WTC11 (cell line): Measurements from ENCODE around the gene FBRS. TPM values are rescaled to one million over a fixed set of nuclear protein-coding genes. Genes with fewer than 3 reads are reported as not detected.

ENCODE experiments used
- ATAC-seq: fragments of 200-7000 bp; cut with Tn5 transposase; 2 replicates; pipeline ENCODE4 v1.10.0; 2021; ENCODE audit warnings: mild to moderate bottlenecking, moderate library complexity
- CTCF ChIA-PET: fragments of 300-600 bp; sonication (Branson Sonifier 250); formaldehyde crosslinking; loops from one replicate; lab custom pipeline; 2021; ENCODE audit warnings: antibody characterized with exemption; lab: Charles Lee
- POLR2A ChIA-PET: fragments of 350-600 bp; sonication (Branson Sonifier 250); formaldehyde crosslinking; loops from one replicate; lab custom pipeline; 2021; ENCODE audit warnings: antibody characterized with exemption; lab: Charles Lee
- DNase-seq: peaks from one replicate; pipeline ENCODE4 v3.0.0; 2021; ENCODE audit warnings: low spot score
- H3K27ac Mint-ChIP-seq: 2 replicates; pipeline ENCODE4 v1.8.0; 2021; ENCODE audit warnings: mixed read lengths
- H3K27me3 Mint-ChIP-seq: 2 replicates; pipeline ENCODE4 v1.8.0; 2021; ENCODE audit warnings: low read depth, mild to moderate bottlenecking, moderate library complexity, mixed read lengths
- H3K36me3 Mint-ChIP-seq: 2 replicates; pipeline ENCODE4 v1.8.0; 2021; ENCODE audit warnings: mixed read lengths
- H3K4me1 Mint-ChIP-seq: 2 replicates; pipeline ENCODE4 v1.8.0; 2022; ENCODE audit warnings: mixed read lengths
- H3K4me3 Mint-ChIP-seq: 2 replicates; pipeline ENCODE4 v1.8.0; 2021; ENCODE audit warnings: mild to moderate bottlenecking, moderate library complexity, mixed read lengths
- H3K9me3 Mint-ChIP-seq: 2 replicates; pipeline ENCODE4 v1.8.0; 2021; ENCODE audit warnings: mixed read lengths
- AR ChIP-seq: fragments of 250-450 bp; sonication (Bioruptor Pico); IDR thresholded peaks from 2 replicates; pipeline ENCODE4 v1.9.0; 2021; ENCODE audit warnings: mild to moderate bottlenecking
- ATF6 ChIP-seq: sonication (generic); formaldehyde crosslinking; IDR thresholded peaks from 2 replicates; pipeline ENCODE4 v1.8.1; 2023; ENCODE audit warnings: mild to moderate bottlenecking, missing genetic modification reagents
- CBFB ChIP-seq: sonication (generic); formaldehyde crosslinking; IDR thresholded peaks from 2 replicates; pipeline ENCODE4 v1.8.1; 2022; ENCODE audit warnings: mild to moderate bottlenecking, low read depth, missing genetic modification reagents
- CREB1 ChIP-seq: sonication (generic); formaldehyde crosslinking; IDR thresholded peaks from 2 replicates; pipeline ENCODE4 v1.8.0; 2023; ENCODE audit warnings: mild to moderate bottlenecking, missing genetic modification reagents
- ETV6 ChIP-seq: sonication (generic); formaldehyde crosslinking; IDR thresholded peaks from 2 replicates; pipeline ENCODE4 v1.8.1; 2022; ENCODE audit warnings: mild to moderate bottlenecking, missing genetic modification reagents
- FOXK1 ChIP-seq: sonication (generic); formaldehyde crosslinking; IDR thresholded peaks from 2 replicates; pipeline ENCODE4 v1.8.0; 2022; ENCODE audit warnings: mild to moderate bottlenecking, moderate library complexity, missing genetic modification reagents
- FOXP4 ChIP-seq: sonication (generic); formaldehyde crosslinking; IDR thresholded peaks from 2 replicates; pipeline ENCODE4 v1.8.0; 2022; ENCODE audit warnings: mild to moderate bottlenecking, missing genetic modification reagents
- GRHL2 ChIP-seq: fragments of 250-450 bp; sonication (Bioruptor Pico); IDR thresholded peaks from 2 replicates; pipeline ENCODE4 v1.8.0; 2022; ENCODE audit warnings: mild to moderate bottlenecking, moderate library complexity; ENCODE audit not compliant: insufficient replicate concordance, severe bottlenecking
- NFYB ChIP-seq: sonication (generic); formaldehyde crosslinking; conservative IDR thresholded peaks from 2 replicates; pipeline ENCODE4 v1.8.0; 2022; ENCODE audit warnings: low read depth, missing genetic modification reagents
- NR1H2 ChIP-seq: sonication (generic); formaldehyde crosslinking; IDR thresholded peaks from 2 replicates; pipeline ENCODE4 v1.9.0; 2021; ENCODE audit warnings: mild to moderate bottlenecking, moderate library complexity, missing genetic modification reagents
- RORB ChIP-seq: fragments of 250-450 bp; sonication (Bioruptor Pico); IDR thresholded peaks from 2 replicates; pipeline ENCODE4 v1.9.0; 2021; ENCODE audit warnings: mild to moderate bottlenecking
- STAT6 ChIP-seq: sonication (generic); formaldehyde crosslinking; conservative IDR thresholded peaks from 2 replicates; pipeline ENCODE4 v1.8.1; 2023; ENCODE audit warnings: mild to moderate bottlenecking, low read depth, missing genetic modification reagents, moderate library complexity
- TP53 ChIP-seq: sonication (generic); formaldehyde crosslinking; IDR thresholded peaks from 2 replicates; pipeline ENCODE4 v1.8.1; 2023; ENCODE audit warnings: mild to moderate bottlenecking, missing genetic modification reagents
- USF2 ChIP-seq: sonication (generic); formaldehyde crosslinking; IDR thresholded peaks from 2 replicates; pipeline ENCODE4 v1.8.1; 2023; ENCODE audit warnings: mild to moderate bottlenecking, missing genetic modification reagents, moderate library complexity
- ZNF121 ChIP-seq: sonication (generic); formaldehyde crosslinking; IDR thresholded peaks from 2 replicates; pipeline ENCODE4 v1.8.0; 2023; ENCODE audit warnings: missing genetic modification reagents
- ZNF232 ChIP-seq: sonication (generic); formaldehyde crosslinking; IDR thresholded peaks from 2 replicates; pipeline ENCODE4 v1.8.0; 2022; ENCODE audit warnings: mild to moderate bottlenecking, missing genetic modification reagents
- ZNF396 ChIP-seq: fragments of 250-450 bp; sonication (Bioruptor Pico); IDR thresholded peaks from 2 replicates; pipeline ENCODE4 v1.8.0; 2021; ENCODE audit warnings: mild to moderate bottlenecking, moderate library complexity, borderline replicate concordance
- ZNF416 ChIP-seq: fragments of 250-450 bp; sonication (Bioruptor Pico); IDR thresholded peaks from 2 replicates; pipeline ENCODE4 v1.9.0; 2021; ENCODE audit warnings: mild to moderate bottlenecking, inconsistent platforms
- total RNA-seq: library from RNA; stranded (reverse); gene quantifications from 3 replicates; pipeline ENCODE4 v1.2.3, GENCODE V29; 2021

The FBRS gene
- total RNA-seq, 1 experiment from 2014 or later, result 23.2 TPM

GRCh38 chr16:30703971-30704370 lies 45.7 kb downstream of the FBRS start:
- ATAC-seq, result no peak
- TF ChIP-seq ATF6 (CRISPR knock-in tag) (no peak), USF2 (CRISPR knock-in tag) (no peak)
- POLR2A ChIA-PET, result no interaction called here
- no peak overlapping the region for H3K27ac Mint-ChIP-seq
- DNase-seq, result no peak
- no peaks in the 10 kb centered on the region for H3K27me3 Mint-ChIP-seq
- H3K4me1 Mint-ChIP-seq, result peaks cover 10% of the 10 kb centered on the region
- H3K36me3 Mint-ChIP-seq, result peaks cover 59% of the 10 kb centered on the region
- H3K9me3 Mint-ChIP-seq, result no peaks in the 10 kb centered on the region
- CTCF ChIA-PET, result no interaction called here
- H3K4me3 Mint-ChIP-seq, result no peak overlapping the region

- DNase-seq (no peak), ATAC-seq (no peak)
- ChIA-PET CTCF (no interaction called here), POLR2A (no interaction called here)
- Mint-ChIP-seq H3K9me3 (no peaks in the 10 kb centered on the region), H3K27ac (no peak overlapping the region), H3K4me1 (no peaks in the 10 kb centered on the region), H3K4me3 (no peak overlapping the region), H3K36me3 (peaks cover 70% of the 10 kb centered on the region), H3K27me3 (no peaks in the 10 kb centered on the region)
- TF ChIP-seq CBFB (CRISPR knock-in tag) (no peak), CREB1 (CRISPR knock-in tag) (no peak), STAT6 (CRISPR knock-in tag) (no peak), ZNF416 (CRISPR knock-in tag) (no peak), FOXK1 (no peak), ETV6 (CRISPR knock-in tag) (no peak), ZNF232 (no peak), ZNF396 (CRISPR knock-in tag) (no peak), ATF6 (CRISPR knock-in tag) (no peak), FOXP4 (CRISPR knock-in tag) (no peak), NFYB (CRISPR knock-in tag) (no peak), AR (CRISPR knock-in tag) (no peak), NR1H2 (CRISPR knock-in tag) (no peak), GRHL2 (CRISPR knock-in tag) (no peak), USF2 (CRISPR knock-in tag) (no peak), ZNF121 (CRISPR knock-in tag) (no peak), RORB (CRISPR knock-in tag) (no peak), TP53 (CRISPR knock-in tag) (no peak)
Measured at GRCh38 chr16:30706046-30706445, 47.8 kb downstream of the FBRS start.
